C4-2B (cell line): ENCODE data around the gene HERC2.

Experiments
- ZFX ChIP-seq: fragments of 450-650 bp; IDR thresholded peaks from 2 replicates; pipeline ENCODE4 v1.6.1; 2017
- TF ChIP-seq, protein P1 (sequence below): fragments of 450-650 bp; conservative IDR thresholded peaks from 2 replicates; pipeline ENCODE4 v1.5.1; 2017; ENCODE audit warnings: mild to moderate bottlenecking

DNA sequence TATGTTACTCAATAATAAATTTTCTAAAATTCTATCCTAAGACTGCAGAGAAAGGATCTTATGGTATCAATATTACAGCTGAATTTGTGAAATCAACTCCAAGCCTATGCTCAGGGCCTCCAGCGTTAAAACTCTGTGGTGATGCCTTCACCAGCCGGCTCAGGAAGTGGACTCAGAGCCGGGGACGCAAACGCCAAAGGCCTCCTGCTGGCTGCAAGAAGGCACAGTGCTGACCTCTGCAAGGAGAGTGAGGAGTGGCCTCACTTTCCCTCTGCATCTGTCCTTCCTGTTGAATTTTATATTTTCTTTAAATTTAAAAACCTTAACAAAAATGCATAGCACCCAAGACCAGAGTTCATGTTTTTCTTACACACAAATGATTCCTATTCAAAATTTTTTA is 48.5 kb downstream of the HERC2 start:
- TF ChIP-seq, protein P1, sequence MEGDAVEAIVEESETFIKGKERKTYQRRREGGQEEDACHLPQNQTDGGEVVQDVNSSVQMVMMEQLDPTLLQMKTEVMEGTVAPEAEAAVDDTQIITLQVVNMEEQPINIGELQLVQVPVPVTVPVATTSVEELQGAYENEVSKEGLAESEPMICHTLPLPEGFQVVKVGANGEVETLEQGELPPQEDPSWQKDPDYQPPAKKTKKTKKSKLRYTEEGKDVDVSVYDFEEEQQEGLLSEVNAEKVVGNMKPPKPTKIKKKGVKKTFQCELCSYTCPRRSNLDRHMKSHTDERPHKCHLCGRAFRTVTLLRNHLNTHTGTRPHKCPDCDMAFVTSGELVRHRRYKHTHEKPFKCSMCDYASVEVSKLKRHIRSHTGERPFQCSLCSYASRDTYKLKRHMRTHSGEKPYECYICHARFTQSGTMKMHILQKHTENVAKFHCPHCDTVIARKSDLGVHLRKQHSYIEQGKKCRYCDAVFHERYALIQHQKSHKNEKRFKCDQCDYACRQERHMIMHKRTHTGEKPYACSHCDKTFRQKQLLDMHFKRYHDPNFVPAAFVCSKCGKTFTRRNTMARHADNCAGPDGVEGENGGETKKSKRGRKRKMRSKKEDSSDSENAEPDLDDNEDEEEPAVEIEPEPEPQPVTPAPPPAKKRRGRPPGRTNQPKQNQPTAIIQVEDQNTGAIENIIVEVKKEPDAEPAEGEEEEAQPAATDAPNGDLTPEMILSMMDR: no peak
- TF ChIP-seq ZFX: no peak
